Fibroblast of lung (primary cell): ENCODE results near the gene TOP3A. TPM values are rescaled to one million over a fixed set of nuclear protein-coding genes. Genes with fewer than 3 reads are reported as not detected.

Experiments
- DNase-seq, 2 donors: peaks; one replicate each; pipeline versions ENCODE4 v3.0.0 to v3.0.0-alpha.2; 2010; ENCODE audit warnings: low read depth in 2 of 2
- H2AFZ ChIP-seq: 2 replicates; pipeline ENCODE4 v1.5.1; 2012; ENCODE audit warnings: low read length, control low read depth, inconsistent platforms
- H3K27ac ChIP-seq: 2 replicates; pipeline ENCODE4 v1.5.1; 2011; ENCODE audit warnings: low read length, control low read depth; ENCODE audit not compliant: insufficient read depth
- H3K27me3 ChIP-seq: 2 replicates; pipeline ENCODE4 v1.5.1; 2011; ENCODE audit warnings: mild to moderate bottlenecking, low read length; ENCODE audit not compliant: control insufficient read depth, insufficient read depth
- H3K36me3 ChIP-seq: 2 replicates; pipeline ENCODE4 v1.5.1; 2011; ENCODE audit warnings: low read length; ENCODE audit not compliant: control insufficient read depth, insufficient read depth
- H3K4me1 ChIP-seq: 2 replicates; pipeline ENCODE4 v1.5.1; 2011; ENCODE audit warnings: low read length; ENCODE audit not compliant: control insufficient read depth, insufficient read depth; ENCODE audit errors: extremely low read depth
- H3K4me2 ChIP-seq: 2 replicates; pipeline ENCODE4 v1.5.1; 2011; ENCODE audit warnings: low read length, control low read depth; ENCODE audit not compliant: insufficient read depth; ENCODE audit errors: extremely low read depth
- H3K4me3 ChIP-seq, 4 experiments: fragments of 200-600 bp in 1 of 4; sonication (generic) in 1 of 4; replicated peaks in 1 of 4; 2 replicates each; pipeline ENCODE4 v1.5.1; 2011 to 2016; ENCODE audit warnings: low read length in 4 of 4, low read depth in 3 of 4, mild to moderate bottlenecking in 3 of 4, control low read depth in 2 of 4, inconsistent platforms in 1 of 4, mixed read lengths in 1 of 4; ENCODE audit not compliant: insufficient read depth in 1 of 4; ENCODE audit errors: control extremely low read depth in 1 of 4
- H3K79me2 ChIP-seq: 2 replicates; pipeline ENCODE4 v1.5.1; 2012; ENCODE audit warnings: mild to moderate bottlenecking, low read length, inconsistent platforms; ENCODE audit not compliant: control insufficient read depth, insufficient read depth
- H3K9ac ChIP-seq: 2 replicates; pipeline ENCODE4 v1.5.1; 2011; ENCODE audit warnings: mild to moderate bottlenecking, low read length, control low read depth; ENCODE audit not compliant: insufficient read depth
- H3K9me3 ChIP-seq: 2 replicates; pipeline ENCODE4 v1.5.1; 2012; ENCODE audit warnings: low read depth, low read length; ENCODE audit not compliant: control insufficient read depth, insufficient read depth
- H4K20me1 ChIP-seq: 2 replicates; pipeline ENCODE4 v1.5.1; 2011; ENCODE audit warnings: low read length; ENCODE audit not compliant: control insufficient read depth, insufficient read depth; ENCODE audit errors: extremely low read depth
- EZH2 ChIP-seq: IDR thresholded peaks from 2 replicates; pipeline ENCODE4 v1.5.1; 2012; ENCODE audit warnings: low read length, control low read depth, mild to moderate bottlenecking; ENCODE audit errors: missing control alignments
- polyA minus RNA-seq: library from RNA; depleted of rRNA, polyadenylated mRNA; stranded (reverse); fragments of >200 nt; gene quantifications from 2 replicates; pipeline ENCODE4 v1.2.3, GENCODE V29; 2011; ENCODE audit warnings: low replicate concordance
- polyA plus RNA-seq, 2 donors: library from polyadenylated mRNA; depleted of rRNA in 1 of 2; stranded (reverse) in 1 of 2; unstranded in 1 of 2; fragments of >200 nt; gene quantifications; 2 replicates each; pipeline ENCODE4 v1.2.1, GENCODE V29; 2011 to 2012; ENCODE audit warnings: missing spikeins in 1 of 2
- total RNA-seq: library from RNA; depleted of rRNA; stranded (reverse); fragments of >200 nt; gene quantifications from 2 replicates; pipeline ENCODE4 v1.2.1, GENCODE V29; 2014
- TF ChIP-seq, protein P1 (sequence below), 2 donors: IDR thresholded peaks in 1 of 2; conservative IDR thresholded peaks in 1 of 2; 1 replicate in 1 of 2; 2 replicates in 1 of 2; pipeline ENCODE4 v1.5.1; 2011 to 2012; ENCODE audit warnings: low read length in 2 of 2, control low read depth in 1 of 2, inconsistent platforms in 1 of 2, low read depth in 1 of 2, mild to moderate bottlenecking in 1 of 2

The TOP3A gene
- total RNA-seq: 15.4 and 16.5 TPM in 2 replicates
- 12.7 and 17.5 TPM in 2 replicates for polyA plus RNA-seq
- 12.3 and 14.3 TPM in 2 replicates for polyA plus RNA-seq (2012)
- polyA minus RNA-seq: 12.8 and 99.9 TPM in 2 replicates

GRCh38 chr17:18314731-18315561 lies at the start of gene TOP3A, which contains the start of gene SMCR8:
TOP3A (minus strand) TSS chr17:18314994; CDS start chr17:18314778, 216 bp downstream.
SMCR8 (plus strand) TSS chr17:18315293; CDS start chr17:18315790, 497 bp downstream.
- Histone ChIP-seq H3K36me3 (peaks cover 10% of the 10 kb centered on the region), H3K4me1 (peaks cover 9% of the 10 kb centered on the region), H3K27ac (peak within 1 kb of the TSS; percentile 96), H3K4me3 (peak within 1 kb of the TSS; percentile 88 to 96 (median 94)), H2AFZ (peak within 1 kb of the TSS; percentile 89), H3K79me2 (peaks cover 85% of the 10 kb centered on the region), H3K27me3 (no peaks in the 10 kb centered on the region), H3K4me2 (peak within 1 kb of the TSS; percentile 93), H4K20me1 (no peaks in the 10 kb centered on the region), H3K9me3 (no peaks in the 10 kb centered on the region), H3K9ac (peak within 1 kb of the TSS; percentile 91)
- TF ChIP-seq EZH2: no peak
- TF ChIP-seq, protein P1, sequence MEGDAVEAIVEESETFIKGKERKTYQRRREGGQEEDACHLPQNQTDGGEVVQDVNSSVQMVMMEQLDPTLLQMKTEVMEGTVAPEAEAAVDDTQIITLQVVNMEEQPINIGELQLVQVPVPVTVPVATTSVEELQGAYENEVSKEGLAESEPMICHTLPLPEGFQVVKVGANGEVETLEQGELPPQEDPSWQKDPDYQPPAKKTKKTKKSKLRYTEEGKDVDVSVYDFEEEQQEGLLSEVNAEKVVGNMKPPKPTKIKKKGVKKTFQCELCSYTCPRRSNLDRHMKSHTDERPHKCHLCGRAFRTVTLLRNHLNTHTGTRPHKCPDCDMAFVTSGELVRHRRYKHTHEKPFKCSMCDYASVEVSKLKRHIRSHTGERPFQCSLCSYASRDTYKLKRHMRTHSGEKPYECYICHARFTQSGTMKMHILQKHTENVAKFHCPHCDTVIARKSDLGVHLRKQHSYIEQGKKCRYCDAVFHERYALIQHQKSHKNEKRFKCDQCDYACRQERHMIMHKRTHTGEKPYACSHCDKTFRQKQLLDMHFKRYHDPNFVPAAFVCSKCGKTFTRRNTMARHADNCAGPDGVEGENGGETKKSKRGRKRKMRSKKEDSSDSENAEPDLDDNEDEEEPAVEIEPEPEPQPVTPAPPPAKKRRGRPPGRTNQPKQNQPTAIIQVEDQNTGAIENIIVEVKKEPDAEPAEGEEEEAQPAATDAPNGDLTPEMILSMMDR (conservative IDR thresholded peaks at IDR 0.05 in 1 of 2, IDR thresholded peaks at IDR 0.05 in 1 of 2; ENCODE audit: low read depth in 1 of 2, low read length in 2 of 2): no peak
- peak; percentile 98 to 99 for DNase-seq

DNA sequence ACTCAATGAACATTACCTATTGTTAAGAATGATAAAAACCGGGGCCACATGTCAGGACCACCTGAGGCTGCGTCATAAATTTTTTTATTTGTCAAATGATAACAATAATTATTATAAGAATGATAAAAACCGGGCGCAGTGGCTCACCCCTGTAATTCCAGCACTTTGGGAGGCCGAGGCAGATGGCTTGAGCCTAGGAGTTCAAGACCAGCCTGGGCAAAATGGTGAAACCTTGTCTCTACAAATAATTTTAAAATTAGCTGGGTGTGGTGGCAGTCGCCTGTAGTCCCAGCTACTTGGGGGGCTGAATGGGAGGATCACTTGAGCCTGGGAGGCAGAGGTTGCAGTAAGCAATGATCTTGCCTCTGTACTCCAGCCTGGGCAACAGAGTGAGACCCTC lies 49.4 kb upstream of the TOP3A start:
- DNase-seq: no peak
- Histone ChIP-seq H3K4me1 (no peaks in the 10 kb centered on the region), H3K9ac (no peak overlapping the region), H3K4me2 (no peak overlapping the region), H4K20me1 (no peaks in the 10 kb centered on the region), H3K4me3 (no peak overlapping the region), H3K9me3 (no peaks in the 10 kb centered on the region), H3K27me3 (no peaks in the 10 kb centered on the region), H2AFZ (no peak overlapping the region), H3K79me2 (no peaks in the 10 kb centered on the region), H3K27ac (no peak overlapping the region), H3K36me3 (no peaks in the 10 kb centered on the region)
- no peak for TF ChIP-seq EZH2

DNA sequence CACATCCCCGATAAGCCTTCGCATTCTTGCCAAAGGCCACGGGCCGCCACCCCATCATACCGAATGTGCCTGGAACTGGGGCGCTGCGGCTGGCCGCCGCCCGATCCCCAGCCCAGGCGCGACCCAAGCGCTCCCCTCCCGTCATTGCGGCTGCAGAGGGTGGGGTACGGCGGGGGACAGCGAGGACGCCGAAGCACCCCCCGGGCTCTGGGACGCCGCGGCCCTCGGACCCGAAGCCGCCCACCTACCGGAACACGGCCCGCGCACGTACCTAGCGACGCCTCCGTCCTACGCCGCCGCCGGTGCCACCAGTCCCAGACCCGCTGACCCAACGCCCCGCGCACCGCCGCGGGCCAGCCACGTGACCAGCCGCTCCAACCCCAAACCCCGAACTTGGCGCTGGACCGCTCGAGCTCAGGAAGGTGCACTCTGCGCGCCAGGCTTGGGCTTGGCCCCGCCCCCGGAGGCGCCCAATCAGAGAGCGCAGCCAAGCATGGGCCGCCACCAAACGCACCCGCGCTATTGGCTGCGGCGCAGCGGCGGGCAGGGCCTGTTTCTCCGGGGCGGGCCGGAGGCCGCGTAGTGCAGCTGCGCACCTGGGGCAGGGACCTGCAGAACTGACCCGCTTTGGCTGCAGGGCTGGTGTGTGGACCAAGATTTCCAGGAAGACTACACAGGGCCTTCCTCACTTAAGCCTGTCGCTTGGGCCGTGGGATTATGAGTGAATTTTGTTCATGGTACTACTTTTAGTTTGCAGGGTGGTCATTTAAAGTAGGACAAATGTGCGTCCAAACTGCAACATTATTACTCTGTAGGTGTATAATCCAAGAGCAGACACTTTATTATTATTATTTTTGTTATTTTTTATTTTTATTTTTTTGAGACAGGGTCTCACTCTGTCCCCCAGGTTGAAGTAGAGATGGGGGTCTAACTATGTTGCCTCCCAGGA lies 48.6 kb upstream of the TOP3A start, which contains the start of gene SHMT1:
SHMT1 (minus strand) TSS at position 450 of the 949 bp plus-strand sequence. CDS start 7,569 bp downstream, outside the sequence.
- Histone ChIP-seq H3K79me2 (no peaks in the 10 kb centered on the region), H4K20me1 (no peaks in the 10 kb centered on the region), H3K27ac (no peak within 1 kb of the TSS), H2AFZ (peak within 1 kb of the TSS; percentile 88), H3K36me3 (no peaks in the 10 kb centered on the region), H3K9me3 (no peaks in the 10 kb centered on the region), H3K4me2 (peak within 1 kb of the TSS; percentile 93), H3K9ac (peak within 1 kb of the TSS; percentile 52), H3K4me1 (no peaks in the 10 kb centered on the region), H3K4me3 (peak within 1 kb of the TSS; percentile 71 to 80 (median 76)), H3K27me3 (no peaks in the 10 kb centered on the region)
- no peak for TF ChIP-seq EZH2
- TF ChIP-seq, protein P1 (conservative IDR thresholded peaks at IDR 0.05 in 1 of 2, IDR thresholded peaks at IDR 0.05 in 1 of 2; ENCODE audit: low read depth in 1 of 2, low read length in 2 of 2): no peak
- DNase-seq: peak; percentile 81 to 85
